Measurements from ENCODE around the gene APLF.
"Not testable (repeated sequence)": the region's sequence is repeated elsewhere in the genome, so short reads cannot be mapped to it uniquely, and the experiment has no call there.

APLF gene

GRCh38 chr2:68536000-68536399 is 68.6 kb downstream of the APLF start:
- no peak for DNase-seq

GRCh38 chr2:68537011-68537410 is 69.6 kb downstream of the APLF start:
- no peak for DNase-seq

- peak; percentile 58 for DNase-seq
Measured at GRCh38 chr2:68537809-68538208, 70.4 kb downstream of the APLF start.

- DNase-seq = no peak
Measured at GRCh38 chr2:68544811-68545210, 77.4 kb downstream of the APLF start.

GRCh38 chr2:68548396-68548795 is 81.0 kb downstream of the APLF start:
- DNase-seq = no peak

- DNase-seq = no peak
Measured at GRCh38 chr2:68553098-68553497, 85.7 kb downstream of the APLF start.

GRCh38 chr2:68555425-68556206 is 88.2 kb downstream of the APLF start:
- not testable (repeated sequence) for DNase-seq

- no peak for DNase-seq
Measured at GRCh38 chr2:68556381-68556780, 89.0 kb downstream of the APLF start.

- no peak for DNase-seq
Measured at GRCh38 chr2:68558576-68558975, 91.2 kb downstream of the APLF start.

GRCh38 chr2:68559692-68560091 is 92.3 kb downstream of the APLF start:
- no peak for DNase-seq

- DNase-seq = no peak
Measured at GRCh38 chr2:68560545-68560944, 93.2 kb downstream of the APLF start.

GRCh38 chr2:68561372-68561771 is 94.0 kb downstream of the APLF start:
- DNase-seq = no peak

GRCh38 chr2:68562934-68563333 is 95.5 kb downstream of the APLF start:
- no peak for DNase-seq

- no peak for DNase-seq
Measured at GRCh38 chr2:68564426-68564825, 97.0 kb downstream of the APLF start.

- DNase-seq = no peak
Measured at GRCh38 chr2:68565273-68565672, 97.9 kb downstream of the APLF start.

GRCh38 chr2:68565858-68566257 is 98.5 kb downstream of the APLF start:
- no peak for DNase-seq

- DNase-seq = no peak
Measured at GRCh38 chr2:68566362-68566761, 99.0 kb downstream of the APLF start.

GRCh38 chr2:68568116-68568515 is 100.7 kb downstream of the APLF start:
- DNase-seq = no peak

- no peak for DNase-seq
Measured at GRCh38 chr2:68569604-68570003, 102.2 kb downstream of the APLF start.

- not testable (repeated sequence) for DNase-seq
Measured at GRCh38 chr2:68570434-68570833, 103.0 kb downstream of the APLF start.

GRCh38 chr2:68574202-68574791 is 106.9 kb downstream of the APLF start:
- DNase-seq = no peak

- no peak for DNase-seq
Measured at GRCh38 chr2:68577183-68577582, 109.8 kb downstream of the APLF start.

GRCh38 chr2:68579689-68580088 is 112.3 kb downstream of the APLF start:
- no peak for DNase-seq

GRCh38 chr2:68588589-68588988 is 121.2 kb downstream of the APLF start:
- no peak for DNase-seq

- no peak for DNase-seq
Measured at GRCh38 chr2:68589963-68590362, 122.6 kb downstream of the APLF start.
